IMR-90 (cell line): ENCODE results near the gene ADCY9. TPM values are rescaled to one million over a fixed set of nuclear protein-coding genes. Genes with fewer than 3 reads are reported as not detected.

Experiments used
- ATAC-seq: fragments of 200-7000 bp; cut with Tn5 transposase; 2 replicates; pipeline ENCODE4 v1.9.1; 2020; ENCODE audit warnings: low read depth, mild to moderate bottlenecking, moderate library complexity
- BruUV-seq: library from RNA; stranded (reverse); fragments of 400-500 nt; replicated peaks from 2 replicates; lab custom pipeline; 2021; lab: Mats Ljungman, UMichigan
- CTCF ChIA-PET: fragments of 300-600 bp; formaldehyde crosslinking; extraction: SDS; loops from one replicate; lab custom pipeline; 2021; ENCODE audit warnings: antibody characterized with exemption; lab: Yijun Ruan, JAX
- POLR2A ChIA-PET: fragments of 300-600 bp; sonication (Branson Sonifier 250); formaldehyde crosslinking; loops from one replicate; lab custom pipeline; 2022; ENCODE audit warnings: antibody characterized with exemption; ENCODE audit not compliant: unreplicated experiment; lab: Charles Lee
- DNase-seq: peaks from one replicate; pipeline ENCODE4 v3.0.0; 2013
- H2AFZ ChIP-seq: replicated peaks from 2 replicates; pipeline ENCODE3; 2013; ENCODE audit warnings: low read length, mild to moderate bottlenecking; ENCODE audit not compliant: poor library complexity
- H2AK5ac ChIP-seq: 2 replicates; pipeline ENCODE4 v1.6.1; 2013; ENCODE audit warnings: low read depth, low read length, inconsistent platforms
- H2AK9ac ChIP-seq: replicated peaks from 2 replicates; pipeline ENCODE3; 2013; ENCODE audit warnings: mild to moderate bottlenecking, low read depth, low read length, moderate library complexity; ENCODE audit not compliant: poor library complexity
- H2BK120ac ChIP-seq: 2 replicates; pipeline ENCODE4 v1.6.1; 2013; ENCODE audit warnings: low read depth, low read length, inconsistent platforms
- H2BK15ac ChIP-seq: 3 replicates; pipeline ENCODE4 v1.6.1; 2013; ENCODE audit warnings: low read depth, low read length, inconsistent platforms
- H2BK20ac ChIP-seq: 2 replicates; pipeline ENCODE4 v1.6.1; 2013; ENCODE audit warnings: low read depth, mild to moderate bottlenecking, inconsistent platforms, low read length, moderate library complexity
- H2BK5ac ChIP-seq: 2 replicates; pipeline ENCODE4 v1.6.1; 2013; ENCODE audit warnings: mild to moderate bottlenecking, low read depth, low read length, inconsistent platforms; ENCODE audit not compliant: poor library complexity, severe bottlenecking
- H3K14ac ChIP-seq: replicated peaks from 2 replicates; pipeline ENCODE4 v1.6.1; 2013; ENCODE audit warnings: low read depth, low read length, inconsistent platforms
- H3K18ac ChIP-seq: 2 replicates; pipeline ENCODE4 v1.6.1; 2013; ENCODE audit warnings: low read depth, low read length, control low read depth
- H3K23ac ChIP-seq: 2 replicates; pipeline ENCODE4 v1.6.1; 2013; ENCODE audit warnings: low read depth, low read length, inconsistent platforms
- H3K27ac ChIP-seq: 2 replicates; pipeline ENCODE4 v1.5.1; 2013; ENCODE audit warnings: mild to moderate bottlenecking, control low read depth, low read length; ENCODE audit not compliant: insufficient read depth
- H3K27me3 ChIP-seq: 2 replicates; pipeline ENCODE4 v1.6.1; 2013; ENCODE audit warnings: low read length; ENCODE audit not compliant: control insufficient read depth, insufficient read depth
- H3K36me3 ChIP-seq: 2 replicates; pipeline ENCODE4 v1.6.1; 2013; ENCODE audit warnings: low read length, mixed read lengths; ENCODE audit not compliant: control insufficient read depth, insufficient read depth
- H3K4ac ChIP-seq: 2 replicates; pipeline ENCODE4 v1.6.1; 2013; ENCODE audit warnings: low read depth, low read length, inconsistent platforms
- H3K4me1 ChIP-seq: 2 replicates; pipeline ENCODE4 v1.6.1; 2013; ENCODE audit warnings: low read length, mixed read lengths; ENCODE audit not compliant: control insufficient read depth, insufficient read depth
- H3K4me2 ChIP-seq: 2 replicates; pipeline ENCODE4 v1.6.1; 2013; ENCODE audit warnings: low read depth, mild to moderate bottlenecking, control low read depth, low read length, moderate library complexity
- H3K4me3 ChIP-seq: 2 replicates; pipeline ENCODE4 v1.5.1; 2013; ENCODE audit warnings: low read depth, mild to moderate bottlenecking, control low read depth, low read length, moderate library complexity; ENCODE audit not compliant: insufficient read depth
- H3K56ac ChIP-seq: 2 replicates; pipeline ENCODE4 v1.6.1; 2013; ENCODE audit warnings: low read length, inconsistent platforms; ENCODE audit not compliant: insufficient read depth; ENCODE audit errors: extremely low read depth
- H3K79me1 ChIP-seq, 2 experiments: 2 replicates each; pipeline ENCODE4 v1.6.1; 2013; ENCODE audit warnings: low read length in 2 of 2, inconsistent platforms in 1 of 2, low read depth in 1 of 2
- H3K9ac ChIP-seq: 2 replicates; pipeline ENCODE4 v1.6.1; 2013; ENCODE audit warnings: low read depth, low read length, control low read depth
- H3K9me1 ChIP-seq: 2 replicates; pipeline ENCODE4 v1.6.1; 2013; ENCODE audit warnings: low read length, inconsistent platforms; ENCODE audit not compliant: insufficient read depth
- H3K9me3 ChIP-seq: 2 replicates; pipeline ENCODE4 v1.6.1; 2013; ENCODE audit warnings: low read length; ENCODE audit not compliant: control insufficient read depth, insufficient read depth
- H4K20me1 ChIP-seq: 2 replicates; pipeline ENCODE4 v1.6.1; 2013; ENCODE audit warnings: low read length, inconsistent platforms; ENCODE audit not compliant: insufficient read depth
- H4K5ac ChIP-seq: 2 replicates; pipeline ENCODE4 v1.6.1; 2013; ENCODE audit warnings: mild to moderate bottlenecking, low read depth, low read length, control low read depth
- H4K8ac ChIP-seq, 2 experiments: 2 replicates each; pipeline ENCODE4 v1.6.1; 2013; ENCODE audit warnings: low read depth in 2 of 2, low read length in 2 of 2, control low read depth in 1 of 2, inconsistent platforms in 1 of 2
- H4K91ac ChIP-seq: 2 replicates; pipeline ENCODE4 v1.6.1; 2013; ENCODE audit warnings: low read depth, low read length, inconsistent platforms; ENCODE audit not compliant: insufficient read depth
- BHLHE40 ChIP-seq: fragments of 150-350 bp; IDR thresholded peaks from 2 replicates; pipeline ENCODE4 v1.6.1; 2016; ENCODE audit warnings: mild to moderate bottlenecking, low read depth, low read length
- CEBPB ChIP-seq: IDR thresholded peaks from 2 replicates; pipeline ENCODE4 v1.6.1; 2012; ENCODE audit warnings: low read depth, low read length, improper control_type of control experiment
- CHD1 ChIP-seq: IDR thresholded peaks from 2 replicates; pipeline ENCODE4 v1.6.1; 2012; ENCODE audit warnings: low read depth, low read length, improper control_type of control experiment
- FOS ChIP-seq: fragments of 150-350 bp; IDR thresholded peaks from 2 replicates; pipeline ENCODE4 v1.6.1; 2016; ENCODE audit warnings: low read depth, low read length
- MAFK ChIP-seq: IDR thresholded peaks from 2 replicates; pipeline ENCODE4 v1.6.1; 2012; ENCODE audit warnings: low read depth, low read length, improper control_type of control experiment
- MAZ ChIP-seq: IDR thresholded peaks from 2 replicates; pipeline ENCODE4 v1.6.1; 2012; ENCODE audit warnings: low read depth, mild to moderate bottlenecking, low read length, improper control_type of control experiment, moderate library complexity, borderline replicate concordance
- MXI1 ChIP-seq: IDR thresholded peaks from 2 replicates; pipeline ENCODE4 v1.6.1; 2012; ENCODE audit warnings: low read depth, mild to moderate bottlenecking, low read length, moderate library complexity, borderline replicate concordance
- NFE2L2 ChIP-seq: fragments of 150-350 bp; IDR thresholded peaks from 2 replicates; pipeline ENCODE4 v1.6.1; 2016; ENCODE audit warnings: low read depth, mild to moderate bottlenecking, low read length
- POLR2A ChIP-seq: IDR thresholded peaks from 2 replicates; pipeline ENCODE4 v1.6.1; 2012; ENCODE audit warnings: mild to moderate bottlenecking, low read depth, low read length
- RAD21 ChIP-seq: IDR thresholded peaks from 2 replicates; pipeline ENCODE4 v1.6.1; 2012; ENCODE audit warnings: low read length, improper control_type of control experiment
- RCOR1 ChIP-seq: IDR thresholded peaks from 2 replicates; pipeline ENCODE4 v1.6.1; 2012; ENCODE audit warnings: mild to moderate bottlenecking, low read length, improper control_type of control experiment; ENCODE audit not compliant: insufficient replicate concordance
- RFX5 ChIP-seq: IDR thresholded peaks from 2 replicates; pipeline ENCODE4 v1.8.0; 2012; ENCODE audit warnings: low read depth, mild to moderate bottlenecking, low read length, moderate library complexity
- SMC3 ChIP-seq: fragments of 150-350 bp; IDR thresholded peaks from 2 replicates; pipeline ENCODE4 v1.6.1; 2016; ENCODE audit warnings: low read depth, mild to moderate bottlenecking, antibody characterized with exemption, low read length, moderate library complexity
- USF2 ChIP-seq: fragments of 150-350 bp; IDR thresholded peaks from 2 replicates; pipeline ENCODE4 v1.6.1; 2017; ENCODE audit warnings: mild to moderate bottlenecking, antibody characterized with exemption, low read length, low read depth
- WGBS, 2 experiments: methylation state at CpG; one replicate each; pipeline versions ENCODE4 v1.1.5 to v1.1.7; 2013; ENCODE audit warnings: missing lambda C conversion rate in 2 of 2; ENCODE audit not compliant: insufficient read length in 1 of 2; ENCODE audit errors: extremely low coverage in 2 of 2; 5-methylcytosine and 5-hydroxymethylcytosine counted together
- dilution Hi-C: fragments of 300-500 bp; cut with HindIII; formaldehyde crosslinking; loops from one replicate; pipeline ENCODE4 v1.14.3; 2018; ENCODE audit warnings: low sequenced_read_pairs; ENCODE audit not compliant: unreplicated experiment
- in situ Hi-C: fragments of 300-500 bp; cut with MboI; formaldehyde crosslinking; loops from 3 replicates; pipeline ENCODE4 v1.14.3; 2019; ENCODE audit warnings: low sequenced_read_pairs, inconsistent platforms, mixed read lengths
- intact Hi-C: fragments of 100-400 bp; cut with micrococcal nuclease; formaldehyde crosslinking; loops from 2 replicates; pipeline ENCODE4 v1.10.0; 2022
- polyA plus RNA-seq, 3 experiments: library from polyadenylated mRNA; depleted of rRNA; stranded (reverse); fragments of >200 nt; gene quantifications; 2 replicates each; pipeline ENCODE4 v1.2.3, GENCODE V29; 2012; ENCODE audit warnings: low replicate concordance in 1 of 3
- total RNA-seq: library from RNA; depleted of rRNA; stranded (reverse); fragments of >200 nt; gene quantifications from 2 replicates; pipeline ENCODE4 v1.2.3, GENCODE V29; 2012
- TF ChIP-seq, protein P1 (sequence below): conservative IDR thresholded peaks from 2 replicates; pipeline ENCODE4 v1.5.1; 2012; ENCODE audit warnings: mild to moderate bottlenecking, low read depth, low read length, improper control_type of control experiment
- TF ChIP-seq, protein P2 (sequence below): fragments of 150-350 bp; IDR thresholded peaks from 2 replicates; pipeline ENCODE4 v1.6.1; 2016; ENCODE audit warnings: low read depth, mild to moderate bottlenecking, low read length, moderate library complexity, borderline replicate concordance

Gene ADCY9
- total and polyA plus RNA-seq, 2 of the 4 experiments (the other 2 are of a cell fraction), result 5.4 to 12.5 TPM

DNA sequence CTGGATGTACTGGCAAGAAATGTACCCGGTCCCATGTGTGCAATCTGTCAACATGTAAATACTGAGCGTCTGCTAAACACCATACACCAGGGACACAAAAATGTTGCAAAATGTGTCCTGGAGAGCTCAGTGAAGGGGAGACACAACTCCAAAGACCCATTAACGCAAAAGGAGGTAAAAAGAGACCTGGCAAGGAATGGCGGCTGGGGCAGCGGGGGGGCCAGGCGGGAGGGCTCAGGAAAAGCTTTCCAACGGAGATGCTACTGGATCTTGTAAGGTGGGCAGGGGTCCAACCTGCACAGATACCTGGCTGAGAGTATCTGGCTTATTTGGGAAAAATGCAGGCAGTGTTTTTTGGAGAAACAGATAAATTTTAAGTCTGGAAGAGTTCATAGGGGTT lies 40.7 kb downstream of the ADCY9 start:
- Histone ChIP-seq H2AK9ac (no peak overlapping the region), H3K4me1 (no peaks in the 10 kb centered on the region; the same call in 1 of the 2 replicates), H3K9me1 (peaks cover 5% of the 10 kb centered on the region; the same call in 1 of the 2 replicates), H2BK20ac (no peak overlapping the region), H3K23ac (no peak overlapping the region), H3K36me3 (peaks cover 2% of the 10 kb centered on the region; the same call in 1 of the 2 replicates), H3K18ac (no peak overlapping the region), H4K5ac (no peak overlapping the region), H2BK120ac (no peak overlapping the region), H3K27ac (no peak overlapping the region), H3K79me1 (peaks cover 10 to 75% of the 10 kb centered on the region in 2 experiments), H2AFZ (no peak overlapping the region), H3K27me3 (no peaks in the 10 kb centered on the region), H3K4ac (no peak overlapping the region), H4K8ac (no peak overlapping the region), H3K4me3 (no peak overlapping the region), H2AK5ac (no peak overlapping the region), H3K9me3 (no peaks in the 10 kb centered on the region), H4K91ac (no peak overlapping the region), H3K4me2 (no peak overlapping the region), H4K20me1 (no peaks in the 10 kb centered on the region), H3K56ac (no peak overlapping the region), H3K9ac (no peak overlapping the region), H2BK15ac (no peak overlapping the region), H2BK5ac (no peak overlapping the region), H3K14ac (no peak overlapping the region)
- dilution Hi-C loops, result no loop called here
- TF ChIP-seq POLR2A, result no peak
- no peak for TF ChIP-seq SMC3
- TF ChIP-seq NFE2L2, result no peak
- no peak for TF ChIP-seq MXI1
- no peak for TF ChIP-seq BHLHE40
- TF ChIP-seq RFX5, result no peak
- no peak for TF ChIP-seq USF2
- TF ChIP-seq RAD21, result no peak
- no peak for TF ChIP-seq FOS
- no peak for TF ChIP-seq MAZ
- no peak for TF ChIP-seq RCOR1
- no peak for TF ChIP-seq CHD1
- TF ChIP-seq, protein P1, sequence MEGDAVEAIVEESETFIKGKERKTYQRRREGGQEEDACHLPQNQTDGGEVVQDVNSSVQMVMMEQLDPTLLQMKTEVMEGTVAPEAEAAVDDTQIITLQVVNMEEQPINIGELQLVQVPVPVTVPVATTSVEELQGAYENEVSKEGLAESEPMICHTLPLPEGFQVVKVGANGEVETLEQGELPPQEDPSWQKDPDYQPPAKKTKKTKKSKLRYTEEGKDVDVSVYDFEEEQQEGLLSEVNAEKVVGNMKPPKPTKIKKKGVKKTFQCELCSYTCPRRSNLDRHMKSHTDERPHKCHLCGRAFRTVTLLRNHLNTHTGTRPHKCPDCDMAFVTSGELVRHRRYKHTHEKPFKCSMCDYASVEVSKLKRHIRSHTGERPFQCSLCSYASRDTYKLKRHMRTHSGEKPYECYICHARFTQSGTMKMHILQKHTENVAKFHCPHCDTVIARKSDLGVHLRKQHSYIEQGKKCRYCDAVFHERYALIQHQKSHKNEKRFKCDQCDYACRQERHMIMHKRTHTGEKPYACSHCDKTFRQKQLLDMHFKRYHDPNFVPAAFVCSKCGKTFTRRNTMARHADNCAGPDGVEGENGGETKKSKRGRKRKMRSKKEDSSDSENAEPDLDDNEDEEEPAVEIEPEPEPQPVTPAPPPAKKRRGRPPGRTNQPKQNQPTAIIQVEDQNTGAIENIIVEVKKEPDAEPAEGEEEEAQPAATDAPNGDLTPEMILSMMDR, result no peak
- TF ChIP-seq CEBPB, result no peak
- TF ChIP-seq, protein P2, sequence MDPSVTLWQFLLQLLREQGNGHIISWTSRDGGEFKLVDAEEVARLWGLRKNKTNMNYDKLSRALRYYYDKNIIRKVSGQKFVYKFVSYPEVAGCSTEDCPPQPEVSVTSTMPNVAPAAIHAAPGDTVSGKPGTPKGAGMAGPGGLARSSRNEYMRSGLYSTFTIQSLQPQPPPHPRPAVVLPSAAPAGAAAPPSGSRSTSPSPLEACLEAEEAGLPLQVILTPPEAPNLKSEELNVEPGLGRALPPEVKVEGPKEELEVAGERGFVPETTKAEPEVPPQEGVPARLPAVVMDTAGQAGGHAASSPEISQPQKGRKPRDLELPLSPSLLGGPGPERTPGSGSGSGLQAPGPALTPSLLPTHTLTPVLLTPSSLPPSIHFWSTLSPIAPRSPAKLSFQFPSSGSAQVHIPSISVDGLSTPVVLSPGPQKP, result no peak
- TF ChIP-seq MAFK, result no peak
- 94% methylated on average over 4 of the region's 7 CpGs; no CpG with 5 or more reads in 1 of the 2 experiments for WGBS, 2 experiments
- CTCF ChIA-PET, result no interaction called here
- BruUV-seq, result no TSS peak
- POLR2A ChIA-PET, result interaction anchor here (0.6 kb wide), 1 partner anchor 12 kb away, joined by 25 read pairs; no protein-coding TSS in a partner anchor
- DNase-seq (no peak), ATAC-seq (no peak)
- intact Hi-C loops, result no loop called here
- in situ Hi-C loops, result no loop called here
